ENCODE measurements around the gene ARHGAP26. TPM values are rescaled to one million over a fixed set of nuclear protein-coding genes. Genes with fewer than 3 reads are reported as not detected.

Gene ARHGAP26
- total RNA-seq, 4 donors from 2014 or later = 35.0 to 72.2 (median 44.0) TPM

- TF ChIP-seq CTCF (IDR thresholded peaks at IDR 0.05; ENCODE audit: low read depth) = no peak
These were observed 295.2 kb downstream of the ARHGAP26 start for GRCh38 chr5:143065185-143065965.

- no peak for TF ChIP-seq CTCF (IDR thresholded peaks at IDR 0.05; ENCODE audit: low read depth)
These were observed 295.9 kb downstream of the ARHGAP26 start for GRCh38 chr5:143065996-143066522.

- no peak for TF ChIP-seq CTCF (IDR thresholded peaks at IDR 0.05; ENCODE audit: low read depth)
These were observed 296.5 kb downstream of the ARHGAP26 start for GRCh38 chr5:143066556-143067281.

GRCh38 chr5:143068712-143069111, 298.5 kb downstream of the ARHGAP26 start:
- no peak for TF ChIP-seq CTCF (IDR thresholded peaks at IDR 0.05; ENCODE audit: low read depth)

GRCh38 chr5:143071927-143072326, 301.8 kb downstream of the ARHGAP26 start:
- TF ChIP-seq CTCF (IDR thresholded peaks at IDR 0.05; ENCODE audit: low read depth) = no peak

GRCh38 chr5:143072734-143073133, 302.6 kb downstream of the ARHGAP26 start:
- TF ChIP-seq CTCF (IDR thresholded peaks at IDR 0.05; ENCODE audit: low read depth) = no peak

- TF ChIP-seq CTCF (IDR thresholded peaks at IDR 0.05; ENCODE audit: low read depth) = no peak
These were observed 303.6 kb downstream of the ARHGAP26 start for GRCh38 chr5:143073766-143074165.
